Measurements from ENCODE around the gene GSK3B.

The GSK3B gene

DNA sequence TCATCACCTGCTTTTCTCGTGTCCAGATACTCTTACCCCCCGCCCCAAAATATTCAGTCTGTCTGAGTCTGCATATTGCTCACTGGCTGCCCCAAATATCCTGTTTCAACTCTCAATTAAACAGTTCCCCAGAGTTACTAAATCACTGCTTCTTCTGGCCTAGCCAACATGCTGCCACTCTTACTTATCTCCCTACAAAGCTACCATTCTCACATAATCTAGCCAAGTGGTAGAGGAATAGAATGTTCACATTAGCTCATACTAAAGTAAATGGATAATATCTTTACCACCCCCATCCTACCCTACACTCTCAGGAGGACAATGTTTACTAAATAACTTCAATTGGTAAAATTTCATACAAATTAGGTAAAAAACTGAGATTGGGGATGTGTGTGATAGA, 234.5 kb downstream of the GSK3B start:
- no peak for ATAC-seq
- no peaks in the 10 kb centered on the region for H3K27me3 Mint-ChIP-seq
- peaks cover 3% of the 10 kb centered on the region for H3K4me1 Mint-ChIP-seq
- H3K27ac Mint-ChIP-seq: no peak overlapping the region
- H3K36me3 Mint-ChIP-seq (ENCODE audit: low read depth): peaks cover 62% of the 10 kb centered on the region
- H3K9me3 Mint-ChIP-seq: peaks cover 3% of the 10 kb centered on the region
- no peak overlapping the region for H3K4me3 Mint-ChIP-seq
- DNase-seq: no peak

DNA sequence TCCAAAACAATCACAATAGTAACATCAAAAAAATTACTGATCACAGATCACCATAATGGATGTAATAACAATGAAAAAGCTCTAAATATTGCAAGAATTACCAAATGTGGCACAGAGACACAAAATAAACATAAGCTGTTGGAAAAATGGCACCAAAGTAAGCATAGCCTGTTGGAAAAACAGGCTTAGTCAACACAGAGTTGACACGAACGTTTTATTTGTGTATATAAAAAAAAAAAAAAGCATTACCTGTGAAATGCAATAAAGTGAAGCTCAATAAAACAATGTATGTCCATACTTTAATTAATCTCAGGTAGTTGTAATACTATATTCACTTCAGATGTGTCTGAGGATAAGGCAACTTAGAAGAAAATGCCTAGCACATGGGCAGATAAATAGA, 235.3 kb downstream of the GSK3B start:
- Mint-ChIP-seq H3K4me3 (no peak overlapping the region), H3K9me3 (peaks cover 3% of the 10 kb centered on the region), H3K4me1 (peaks cover 3% of the 10 kb centered on the region), H3K36me3 (ENCODE audit: low read depth) (peaks cover 66% of the 10 kb centered on the region), H3K27me3 (no peaks in the 10 kb centered on the region), H3K27ac (no peak overlapping the region)
- ATAC-seq (no peak), DNase-seq (no peak)

GRCh38 chr3:119856695-119857094, 237.6 kb downstream of the GSK3B start:
- Mint-ChIP-seq H3K27me3 (no peaks in the 10 kb centered on the region), H3K4me1 (no peaks in the 10 kb centered on the region), H3K36me3 (ENCODE audit: low read depth) (peaks cover 58% of the 10 kb centered on the region), H3K27ac (no peak overlapping the region), H3K4me3 (no peak overlapping the region), H3K9me3 (peaks cover 3% of the 10 kb centered on the region)
- DNase-seq (no peak), ATAC-seq (no peak)

DNA sequence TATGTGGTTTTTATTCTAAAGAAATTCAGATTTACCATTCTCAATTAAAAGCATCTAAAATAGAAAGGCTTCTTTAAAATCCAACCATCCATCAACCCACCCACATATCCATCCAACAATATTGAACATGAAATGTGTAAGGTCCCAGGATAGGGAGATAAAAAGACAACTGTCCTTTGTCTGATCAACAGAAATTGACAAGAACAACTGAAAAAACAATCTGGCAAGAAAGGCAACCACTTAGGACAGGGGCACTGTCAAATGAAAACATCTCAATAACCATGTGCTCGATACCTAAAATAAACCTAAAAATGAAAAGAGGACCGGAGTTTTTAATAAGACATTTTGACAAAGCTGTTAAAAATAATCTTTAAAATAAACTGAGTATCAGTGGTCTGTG, 245.1 kb downstream of the GSK3B start:
- no peak overlapping the region for H3K4me3 Mint-ChIP-seq
- H3K27ac Mint-ChIP-seq: no peak overlapping the region
- DNase-seq: no peak
- H3K27me3 Mint-ChIP-seq: no peaks in the 10 kb centered on the region
- H3K36me3 Mint-ChIP-seq (ENCODE audit: low read depth): peaks cover 50% of the 10 kb centered on the region
- no peak for ATAC-seq
- peaks cover 2% of the 10 kb centered on the region for H3K4me1 Mint-ChIP-seq
- peaks cover 10% of the 10 kb centered on the region for H3K9me3 Mint-ChIP-seq

- Mint-ChIP-seq H3K9me3 (peaks cover 5% of the 10 kb centered on the region), H3K36me3 (ENCODE audit: low read depth) (peaks cover 40% of the 10 kb centered on the region), H3K4me3 (no peak overlapping the region), H3K27me3 (no peaks in the 10 kb centered on the region), H3K4me1 (peaks cover 2% of the 10 kb centered on the region), H3K27ac (no peak overlapping the region)
- ATAC-seq (no peak), DNase-seq (no peak)
These were observed 252.3 kb downstream of the GSK3B start for GRCh38 chr3:119841808-119842471.

GRCh38 chr3:119835556-119835955, 258.7 kb downstream of the GSK3B start:
- ATAC-seq (no peak), DNase-seq (no peak)
- no peak overlapping the region for H3K4me3 Mint-ChIP-seq
- no peak overlapping the region for H3K27ac Mint-ChIP-seq
- peaks cover 10% of the 10 kb centered on the region for H3K36me3 Mint-ChIP-seq (ENCODE audit: low read depth)
- no peaks in the 10 kb centered on the region for H3K9me3 Mint-ChIP-seq
- peaks cover 10% of the 10 kb centered on the region for H3K4me1 Mint-ChIP-seq
- H3K27me3 Mint-ChIP-seq: no peaks in the 10 kb centered on the region

GRCh38 chr3:119834754-119835370, 259.4 kb downstream of the GSK3B start:
- Mint-ChIP-seq H3K4me3 (no peak overlapping the region), H3K27ac (no peak overlapping the region), H3K36me3 (ENCODE audit: low read depth) (peaks cover 10% of the 10 kb centered on the region), H3K9me3 (no peaks in the 10 kb centered on the region), H3K4me1 (peaks cover 10% of the 10 kb centered on the region), H3K27me3 (no peaks in the 10 kb centered on the region)
- DNase-seq (no peak), ATAC-seq (no peak)

GRCh38 chr3:119831941-119832371, 262.3 kb downstream of the GSK3B start:
- DNase-seq (no peak), ATAC-seq (no peak)
- Mint-ChIP-seq H3K36me3 (ENCODE audit: low read depth) (peaks cover 6% of the 10 kb centered on the region), H3K4me3 (no peak overlapping the region), H3K27me3 (no peaks in the 10 kb centered on the region), H3K9me3 (no peaks in the 10 kb centered on the region), H3K27ac (no peak overlapping the region), H3K4me1 (peaks cover 12% of the 10 kb centered on the region)

DNA sequence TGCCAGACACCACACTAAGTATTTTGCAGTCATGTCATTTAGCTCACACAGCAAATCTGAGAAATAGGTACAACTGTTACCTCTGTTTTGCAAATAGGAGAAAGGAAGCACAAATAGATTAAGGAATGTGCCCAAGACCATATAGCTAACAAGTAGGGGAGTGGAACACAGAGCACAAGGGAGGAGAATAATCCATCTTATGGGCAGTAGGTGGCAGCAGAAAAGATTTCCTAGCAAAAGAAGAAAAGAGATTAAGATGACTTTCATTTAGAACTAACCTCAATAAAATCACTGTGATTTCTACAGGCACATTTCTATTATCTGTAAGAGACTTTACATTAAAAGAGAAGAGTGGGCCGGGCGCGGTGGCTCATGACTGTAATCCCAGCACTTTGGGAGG, 263.2 kb downstream of the GSK3B start:
- Mint-ChIP-seq H3K9me3 (no peaks in the 10 kb centered on the region), H3K27me3 (no peaks in the 10 kb centered on the region), H3K36me3 (ENCODE audit: low read depth) (no peaks in the 10 kb centered on the region), H3K27ac (no peak overlapping the region), H3K4me1 (peaks cover 12% of the 10 kb centered on the region), H3K4me3 (no peak overlapping the region)
- no peak for ATAC-seq
- no peak for DNase-seq

DNA sequence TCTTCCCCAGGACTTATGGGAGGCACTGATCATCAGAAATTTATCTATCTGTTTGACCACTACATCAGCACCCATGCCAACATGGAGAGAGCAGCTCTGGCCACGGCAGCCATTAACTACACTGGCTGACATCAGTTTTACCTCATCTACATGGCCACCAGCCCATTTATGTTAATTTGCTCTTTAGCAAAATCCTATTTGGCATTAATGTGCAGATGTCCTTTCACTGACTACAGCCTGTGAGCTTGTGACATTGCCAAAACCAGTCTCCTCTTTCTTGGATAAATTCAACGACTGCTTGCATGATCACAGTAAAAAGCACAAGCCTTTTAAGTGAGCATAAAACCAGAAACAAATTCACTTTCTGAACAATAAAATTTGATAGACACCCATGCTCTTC, 264.8 kb downstream of the GSK3B start:
- Mint-ChIP-seq H3K27me3 (no peaks in the 10 kb centered on the region), H3K9me3 (no peaks in the 10 kb centered on the region), H3K27ac (no peak overlapping the region), H3K4me3 (no peak overlapping the region), H3K4me1 (peaks cover 2% of the 10 kb centered on the region), H3K36me3 (ENCODE audit: low read depth) (peaks cover 3% of the 10 kb centered on the region)
- DNase-seq (no peak), ATAC-seq (no peak)

GRCh38 chr3:119826711-119827608, 267.3 kb downstream of the GSK3B start:
- peaks cover 2% of the 10 kb centered on the region for H3K4me1 Mint-ChIP-seq
- H3K36me3 Mint-ChIP-seq (ENCODE audit: low read depth): peaks cover 3% of the 10 kb centered on the region
- no peak overlapping the region for H3K4me3 Mint-ChIP-seq
- no peaks in the 10 kb centered on the region for H3K9me3 Mint-ChIP-seq
- H3K27ac Mint-ChIP-seq: no peak overlapping the region
- no peaks in the 10 kb centered on the region for H3K27me3 Mint-ChIP-seq
- DNase-seq (no peak), ATAC-seq (no peak)

DNA sequence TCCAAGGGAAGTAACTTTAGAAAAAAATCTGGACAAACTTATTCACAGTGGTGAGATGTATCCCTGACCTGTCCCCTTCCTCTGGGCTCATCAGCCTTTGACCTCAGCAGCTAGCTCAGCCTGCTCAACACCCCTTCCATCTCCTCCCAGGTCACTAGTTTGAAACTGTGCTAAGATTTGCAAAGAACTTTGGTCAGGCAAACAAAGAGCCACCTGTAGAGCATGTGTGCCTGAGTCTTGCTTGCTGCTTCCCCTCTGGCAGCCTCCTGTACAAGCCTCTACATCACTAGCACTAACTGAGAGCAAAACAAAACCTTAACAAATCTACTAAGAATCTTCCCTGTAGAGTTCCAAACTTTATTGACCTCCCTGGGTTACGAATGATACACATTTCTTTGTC, 268.4 kb downstream of the GSK3B start:
- Mint-ChIP-seq H3K27me3 (no peaks in the 10 kb centered on the region), H3K4me1 (peaks cover 2% of the 10 kb centered on the region), H3K36me3 (ENCODE audit: low read depth) (peaks cover 3% of the 10 kb centered on the region), H3K9me3 (no peaks in the 10 kb centered on the region), H3K27ac (no peak overlapping the region), H3K4me3 (no peak overlapping the region)
- ATAC-seq (no peak), DNase-seq (no peak)

GRCh38 chr3:119819806-119820205, 274.4 kb downstream of the GSK3B start:
- Mint-ChIP-seq H3K27me3 (no peaks in the 10 kb centered on the region), H3K4me1 (no peaks in the 10 kb centered on the region), H3K36me3 (ENCODE audit: low read depth) (peaks cover 2% of the 10 kb centered on the region), H3K27ac (no peak overlapping the region), H3K9me3 (no peaks in the 10 kb centered on the region), H3K4me3 (no peak overlapping the region)
- DNase-seq (no peak), ATAC-seq (no peak)

GRCh38 chr3:119818937-119819336, 275.3 kb downstream of the GSK3B start:
- Mint-ChIP-seq H3K4me3 (no peak overlapping the region), H3K27me3 (no peaks in the 10 kb centered on the region), H3K4me1 (no peaks in the 10 kb centered on the region), H3K36me3 (ENCODE audit: low read depth) (no peaks in the 10 kb centered on the region), H3K27ac (no peak overlapping the region), H3K9me3 (no peaks in the 10 kb centered on the region)
- no peak for DNase-seq
- ATAC-seq: no peak

All from activated naive CD8-positive, alpha-beta T cell treated with anti-CD3 and anti-CD28 coated beads, Interleukin-2, amount 50 U/mL, for 24 hours (primary cell).